HG03342 (cell line): ENCODE results near the gene CBFA2T2.
A peak's percentile ranks its signal among the peaks of the same experiment; 100 is the strongest.
"Not testable (repeated sequence)": the region's sequence is repeated elsewhere in the genome, so short reads cannot be mapped to it uniquely, and the experiment has no call there.

Experiments used
- ATAC-seq: cut with Tn5 transposase; IDR thresholded peaks from one replicate; pipeline ENCODE4 v1.9.1; 2021; ENCODE audit warnings: mild to moderate bottlenecking, moderate library complexity; ENCODE audit not compliant: unreplicated experiment

The CBFA2T2 gene

DNA sequence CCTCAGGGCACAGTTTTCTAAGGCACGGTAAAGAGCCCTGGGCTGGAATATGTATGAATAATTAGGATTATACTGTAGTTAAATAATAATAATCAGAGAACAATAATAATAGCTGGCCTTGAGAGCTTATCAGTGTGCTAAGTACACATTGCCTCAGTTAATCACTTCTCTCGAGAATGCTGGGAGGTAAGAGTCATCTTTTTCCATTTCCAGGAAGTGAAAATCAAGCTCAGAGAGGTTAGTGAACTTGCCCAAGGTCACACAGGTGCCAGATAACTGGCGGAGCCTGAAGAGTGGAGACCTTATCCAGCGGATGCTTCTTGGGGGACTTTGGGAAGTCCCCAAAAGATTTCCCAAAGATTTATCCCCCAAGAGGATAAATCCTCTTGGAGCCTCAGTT, 19.4 kb upstream of the CBFA2T2 start:
- no peak for ATAC-seq

DNA sequence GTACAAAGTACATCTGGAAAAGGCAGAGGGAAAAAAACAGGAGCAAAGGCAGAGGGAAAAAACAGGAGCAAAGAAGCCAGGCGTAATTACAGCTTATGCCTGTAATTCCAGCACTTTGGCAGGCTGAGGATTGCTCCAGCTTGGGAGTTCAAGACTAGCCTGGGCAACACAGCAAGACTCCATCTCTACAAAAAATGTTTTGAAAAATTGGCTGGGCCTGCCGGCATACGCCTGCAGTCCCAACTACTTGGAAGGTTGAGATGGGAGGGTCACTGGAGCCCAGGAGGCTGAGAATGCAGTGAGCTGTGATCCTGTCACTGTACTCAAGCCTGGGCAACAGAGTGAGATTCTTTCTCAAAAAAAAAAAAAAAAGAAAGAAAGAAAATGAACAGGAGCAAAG, 19.0 kb upstream of the CBFA2T2 start:
- ATAC-seq, result no peak

- no peak for ATAC-seq
These were observed 16.9 kb upstream of the CBFA2T2 start for GRCh38 chr20:33472868-33473435.

- no peak for ATAC-seq
These were observed 15.6 kb upstream of the CBFA2T2 start for GRCh38 chr20:33474097-33474873.

DNA sequence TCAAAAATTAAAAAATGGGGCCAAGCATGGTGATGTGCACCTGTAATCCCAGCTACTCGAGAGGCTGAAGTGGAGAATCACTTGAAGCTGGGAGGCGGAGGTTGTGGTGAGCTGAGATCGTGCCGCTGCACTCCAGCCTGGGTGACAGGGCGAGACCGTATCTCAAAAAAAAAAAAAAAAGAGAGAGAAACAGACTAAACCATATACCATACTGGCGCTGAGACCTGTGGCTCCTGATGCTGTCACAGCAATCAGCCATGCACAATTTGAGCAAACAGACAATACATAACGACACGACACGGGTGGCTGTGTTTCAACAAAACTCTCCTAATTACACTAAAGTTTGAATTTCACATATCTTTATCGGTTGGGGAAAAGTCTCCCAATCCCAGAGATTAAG, 14.9 kb upstream of the CBFA2T2 start:
- no peak for ATAC-seq

DNA sequence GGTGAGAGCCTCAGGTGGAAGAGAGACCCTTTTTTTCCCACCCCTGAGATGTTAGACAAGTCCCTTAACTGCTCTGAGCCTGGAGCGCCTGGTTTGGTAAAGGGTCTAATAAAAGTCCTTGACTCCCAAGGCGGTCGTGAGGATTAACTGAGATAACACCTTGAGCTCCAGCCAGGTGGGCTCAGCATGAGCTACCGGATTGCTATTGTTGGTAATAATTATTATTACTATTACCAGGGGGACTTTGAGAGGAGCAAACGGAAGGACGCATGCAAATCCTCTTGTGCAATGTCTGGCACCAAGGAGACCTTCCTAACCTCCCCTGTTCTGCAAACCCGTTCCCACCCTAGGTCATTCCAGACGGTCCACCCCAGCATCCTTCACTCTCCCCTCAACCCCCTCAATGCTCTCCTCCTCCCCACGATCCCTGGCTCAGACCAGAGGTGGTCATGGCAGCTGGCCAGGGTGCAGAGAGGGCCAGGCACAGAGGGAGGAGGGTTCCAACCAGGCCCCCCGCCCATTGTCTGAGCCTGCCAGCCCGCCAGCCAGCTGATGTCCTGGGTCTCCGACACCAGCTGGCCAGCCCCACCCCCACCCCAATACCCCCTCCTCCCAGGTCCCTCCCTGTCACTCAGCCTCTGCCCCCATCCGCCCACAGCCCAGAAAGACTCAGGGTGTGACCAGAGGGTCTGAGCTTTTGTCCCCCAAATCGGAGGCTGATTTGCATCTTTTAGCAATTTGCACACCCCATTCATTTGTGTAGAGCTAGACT, 14.3 kb upstream of the CBFA2T2 start:
- ATAC-seq, result no peak

DNA sequence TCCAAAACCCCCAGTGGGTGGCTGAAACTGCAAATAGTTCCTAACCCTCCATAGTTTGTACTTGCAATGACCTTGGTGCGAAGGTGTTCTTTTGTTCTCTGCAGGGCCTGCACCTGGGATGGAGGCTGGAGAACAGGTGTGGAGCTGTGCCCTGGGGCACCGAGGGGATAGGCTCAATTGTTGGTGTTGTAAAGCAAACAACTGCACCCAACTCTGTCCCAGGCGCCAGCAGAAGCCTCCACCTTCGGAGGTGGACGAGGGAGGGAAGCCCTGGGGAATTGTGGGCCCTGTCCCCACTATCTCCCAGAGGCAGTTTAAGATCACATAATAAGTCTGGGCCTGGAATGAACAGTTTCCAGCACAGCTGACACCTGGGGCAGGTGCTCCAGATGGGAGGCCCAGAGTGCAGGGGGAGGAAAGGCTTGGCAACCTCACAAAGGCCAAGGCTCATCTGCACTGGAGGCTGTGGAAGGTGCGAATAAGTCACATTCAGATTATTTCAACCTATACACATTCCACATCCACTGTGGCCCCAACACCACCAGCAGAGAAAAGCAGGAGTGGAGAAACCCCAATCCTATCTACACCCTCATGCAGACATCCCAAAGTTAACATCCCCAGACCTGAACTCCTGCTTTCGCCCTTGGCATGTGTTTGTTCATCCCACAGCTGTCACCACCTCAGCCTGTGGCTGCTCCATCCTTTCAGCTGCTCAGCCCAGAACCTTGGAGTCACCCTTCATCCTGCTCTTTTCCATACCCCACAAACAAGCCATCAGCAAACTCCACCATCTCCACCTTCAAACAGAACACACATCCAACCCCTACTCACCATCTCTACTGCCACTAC, 12.3 kb upstream of the CBFA2T2 start:
- ATAC-seq, result no peak

DNA sequence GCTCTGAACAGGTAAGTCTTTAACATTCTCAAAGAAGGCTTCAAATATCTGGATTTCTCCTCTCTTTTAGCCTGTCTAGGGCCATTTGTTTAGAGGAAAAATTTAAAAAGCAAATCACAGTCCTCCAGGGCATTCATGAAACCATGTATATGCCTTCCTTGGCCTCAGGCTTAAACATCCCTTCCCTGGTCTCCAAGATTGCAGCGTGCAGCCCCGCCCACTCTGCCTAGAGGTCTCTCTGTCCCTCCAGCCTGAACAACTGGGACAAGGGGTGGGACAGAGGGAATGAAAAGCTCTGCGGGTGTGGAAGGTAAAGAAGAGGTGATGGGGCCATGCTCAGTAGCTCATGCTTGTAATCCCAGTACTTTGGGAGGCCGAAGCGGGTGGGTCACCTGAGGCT, 9.8 kb upstream of the CBFA2T2 start:
- ATAC-seq, result no peak

GRCh38 chr20:33481431-33481941, 8.4 kb upstream of the CBFA2T2 start:
- ATAC-seq, result no peak

- ATAC-seq, result no peak
These were observed 7.3 kb upstream of the CBFA2T2 start for GRCh38 chr20:33482581-33482980.

DNA sequence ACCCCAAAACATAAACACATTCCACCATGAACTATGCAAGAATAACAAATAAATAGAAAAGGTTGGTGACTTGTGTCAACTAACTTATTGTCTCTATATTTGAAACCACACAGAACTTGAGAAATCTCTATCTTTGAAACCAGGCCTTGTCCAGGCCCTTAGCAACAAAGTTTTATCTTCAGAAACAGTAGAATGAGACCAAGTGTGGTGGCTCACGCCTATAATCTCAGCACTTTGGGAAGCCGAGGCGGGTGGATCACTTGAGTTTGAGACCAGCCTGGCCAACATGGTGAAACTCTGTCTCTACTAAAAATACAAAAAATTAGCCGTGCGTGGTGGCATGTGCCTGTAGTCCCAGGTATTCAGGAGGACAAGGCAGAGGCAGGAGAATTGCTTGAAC, 6.7 kb upstream of the CBFA2T2 start:
- not testable (repeated sequence) for ATAC-seq

DNA sequence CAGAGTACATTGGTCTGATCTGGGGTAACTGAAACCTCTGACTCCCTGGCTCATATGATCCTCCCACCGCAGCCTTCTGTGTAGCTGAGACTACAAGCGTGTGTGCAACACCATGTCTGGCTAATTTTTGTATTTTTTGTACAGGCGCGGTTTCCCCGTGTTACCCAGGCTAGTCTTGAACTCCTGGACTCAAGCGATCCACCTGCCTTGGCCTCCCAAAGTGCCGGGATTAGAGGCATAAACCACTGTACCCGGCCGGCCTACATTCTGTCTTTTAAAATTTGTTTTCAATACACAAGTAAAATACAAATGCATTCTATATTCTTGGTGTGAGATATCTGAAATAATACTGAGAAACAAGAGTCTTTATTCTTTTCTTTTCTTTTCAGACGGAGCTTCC, 1.7 kb upstream of the CBFA2T2 start:
- no peak for ATAC-seq

DNA sequence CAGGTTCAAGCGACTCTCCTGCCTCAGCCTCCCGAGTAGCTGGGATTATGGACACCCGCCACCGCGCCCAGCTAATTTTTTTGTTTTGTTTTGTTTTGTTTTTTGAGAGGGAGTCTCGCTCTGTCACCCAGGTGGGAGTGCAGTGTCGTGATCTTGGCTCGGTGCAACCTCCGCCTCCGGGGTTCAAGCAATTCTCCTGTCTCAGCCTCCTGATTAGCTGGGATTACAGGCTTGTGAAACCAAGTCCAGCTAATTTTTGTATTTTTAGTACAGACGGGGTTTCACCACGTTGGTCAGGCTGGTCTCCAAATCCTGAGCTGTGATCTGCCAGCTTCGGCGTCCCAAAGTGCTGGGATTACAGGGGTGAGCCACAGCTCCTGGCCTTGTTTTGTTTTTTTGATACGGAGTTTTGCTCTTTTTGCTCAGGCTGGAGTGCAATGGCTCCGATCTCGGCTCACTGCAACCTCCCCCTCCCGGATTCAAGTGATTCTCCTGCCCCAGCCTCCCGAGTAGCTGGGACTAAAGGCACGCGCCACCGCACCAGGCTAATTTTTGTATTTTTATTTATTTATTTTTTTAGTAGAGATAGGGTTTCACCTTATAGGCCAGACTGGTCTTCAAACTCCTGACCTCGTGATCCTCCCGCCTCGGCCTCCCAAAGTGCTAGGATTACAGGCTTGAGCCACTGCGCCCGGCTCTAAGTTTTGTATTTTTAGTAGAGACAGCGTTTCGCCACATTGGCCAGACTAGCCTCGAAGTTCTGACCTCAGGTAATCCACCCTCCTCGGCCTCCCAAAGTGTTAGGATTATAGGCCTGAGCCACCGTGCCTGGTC, 1.0 kb upstream of the CBFA2T2 start:
- not testable (repeated sequence) for ATAC-seq

- peak; percentile 93 for ATAC-seq
These were observed 337 bp upstream of the CBFA2T2 start for GRCh38 chr20:33489495-33490022.

GRCh38 chr20:33490934-33491656, 1.2 kb downstream of the CBFA2T2 start:
- no peak for ATAC-seq

DNA sequence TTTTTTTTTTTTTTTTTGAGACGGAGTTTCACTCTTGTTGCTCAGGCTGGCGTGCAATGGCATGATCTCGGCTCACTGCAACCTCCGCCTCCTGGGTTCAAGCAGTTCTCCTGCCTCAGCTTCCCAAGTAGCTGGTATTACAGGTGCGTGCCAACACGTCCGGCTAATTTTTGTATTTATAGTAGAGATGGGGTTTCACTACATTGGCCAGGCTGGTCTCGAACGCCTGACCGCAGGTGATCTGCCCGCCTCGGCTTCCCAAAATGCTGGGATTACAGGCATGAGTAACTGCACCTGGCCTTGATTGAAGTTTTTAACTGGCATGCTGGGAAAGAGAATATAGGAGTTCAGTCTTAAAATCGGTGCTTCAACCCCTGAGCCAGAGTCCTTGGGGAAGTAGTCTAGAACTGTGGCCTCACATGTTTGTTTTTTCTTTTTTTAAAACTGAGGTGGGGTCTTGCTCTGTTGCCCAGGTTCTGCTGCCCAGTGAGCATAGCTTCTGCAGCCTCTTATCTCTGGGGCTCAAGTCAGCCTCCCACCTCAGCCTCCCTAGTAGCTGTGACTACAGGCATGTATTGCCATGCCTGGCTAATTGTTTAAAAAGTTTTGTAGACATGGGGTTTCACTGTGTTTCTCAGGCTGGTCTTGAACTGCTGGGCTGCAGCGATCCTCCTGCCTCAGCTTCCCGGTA, 3.3 kb downstream of the CBFA2T2 start:
- no peak for ATAC-seq

DNA sequence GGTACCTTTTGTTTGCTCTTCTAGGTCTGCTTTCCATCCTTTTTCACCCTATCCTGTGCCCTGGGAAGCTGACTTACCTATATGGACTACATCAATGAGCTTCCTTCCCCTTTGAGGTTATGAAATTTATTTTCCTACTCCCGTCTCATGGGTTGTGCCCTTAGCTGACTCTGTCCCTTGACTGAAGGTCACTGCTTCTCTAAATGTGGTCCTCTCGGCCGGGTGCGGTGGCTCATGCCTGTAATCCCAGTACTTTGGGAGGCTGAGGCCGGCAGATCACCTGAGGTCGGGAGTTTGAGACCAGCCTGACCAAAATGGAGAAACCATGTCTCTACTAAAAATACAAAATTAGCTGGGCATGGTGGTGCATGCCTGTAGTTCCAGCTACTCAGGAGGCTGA, 6.9 kb downstream of the CBFA2T2 start:
- not testable (repeated sequence) for ATAC-seq

DNA sequence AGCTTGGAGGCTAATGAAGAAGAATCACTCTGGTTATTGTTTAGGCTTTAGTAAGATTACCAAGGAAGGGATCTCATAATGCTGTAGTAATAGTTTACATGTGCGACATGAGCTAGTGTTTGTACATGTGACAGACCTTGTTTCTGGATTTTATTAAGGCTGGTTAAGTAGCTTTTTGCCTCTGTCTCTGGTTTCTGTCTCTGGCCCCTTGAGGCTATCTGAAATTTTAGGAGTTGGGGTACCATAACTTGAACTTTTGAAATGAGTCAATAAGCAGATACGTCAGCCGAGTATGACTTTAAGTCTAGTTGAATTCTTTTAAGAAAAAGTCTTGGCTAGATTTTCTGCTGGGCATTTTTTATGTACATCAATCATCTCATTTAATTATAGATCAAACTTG, 9.5 kb downstream of the CBFA2T2 start:
- no peak for ATAC-seq
